Natural killer cell (primary cell): ENCODE data around the gene BNIP3. TPM values are rescaled to one million over a fixed set of nuclear protein-coding genes. Genes with fewer than 3 reads are reported as not detected.

Experiments
- ATAC-seq, 3 donors: fragments of 150-1000 bp in 2 of 3; fragments of 200-7000 bp in 1 of 3; cut with Tn5 transposase; 1 replicate in 1 of 3; 2 replicates in 2 of 3; pipeline ENCODE4 v1.10.0; 2021; ENCODE audit warnings: mild to moderate bottlenecking in 2 of 3, moderate library complexity in 2 of 3
- DNase-seq, 2 donors: peaks; one replicate each; pipeline versions ENCODE4 v3.0.0 to v3.0.0-alpha.2; 2013 to 2021; ENCODE audit warnings: mixed read lengths in 1 of 2
- H3K27ac ChIP-seq: one replicate; pipeline ENCODE4 v1.5.1; 2013; ENCODE audit warnings: mild to moderate bottlenecking, low read length
- H3K27me3 ChIP-seq: one replicate; pipeline ENCODE4 v1.6.1; 2013; ENCODE audit warnings: low read length; ENCODE audit not compliant: control insufficient read depth, insufficient read depth
- H3K36me3 ChIP-seq: one replicate; pipeline ENCODE4 v1.6.1; 2013; ENCODE audit warnings: low read length; ENCODE audit not compliant: control insufficient read depth, insufficient read depth
- H3K4me1 ChIP-seq: one replicate; pipeline ENCODE4 v1.6.1; 2013; ENCODE audit warnings: low read length; ENCODE audit not compliant: control insufficient read depth, insufficient read depth
- H3K4me3 ChIP-seq: one replicate; pipeline ENCODE4 v1.5.1; 2013; ENCODE audit warnings: low read length
- H3K9me3 ChIP-seq: one replicate; pipeline ENCODE4 v1.6.1; 2013; ENCODE audit warnings: low read length; ENCODE audit not compliant: control insufficient read depth, insufficient read depth
- H3K27ac Mint-ChIP-seq, 2 donors: one replicate each; pipeline ENCODE4 v1.8.0; 2022; ENCODE audit warnings: mild to moderate bottlenecking in 2 of 2, mixed read lengths in 2 of 2, moderate library complexity in 1 of 2
- H3K27me3 Mint-ChIP-seq, 2 donors: one replicate each; pipeline ENCODE4 v1.8.0; 2022; ENCODE audit warnings: low read depth in 2 of 2, mixed read lengths in 2 of 2
- H3K36me3 Mint-ChIP-seq: one replicate; pipeline ENCODE4 v1.8.0; 2022; ENCODE audit warnings: mixed read lengths
- H3K4me1 Mint-ChIP-seq, 2 donors: one replicate each; pipeline ENCODE4 v1.8.0; 2022; ENCODE audit warnings: mixed read lengths in 2 of 2
- H3K4me3 Mint-ChIP-seq: one replicate; pipeline ENCODE4 v1.8.0; 2022; ENCODE audit warnings: mild to moderate bottlenecking, moderate library complexity, mixed read lengths
- H3K9me3 Mint-ChIP-seq, 2 donors: one replicate each; pipeline ENCODE4 v1.8.0; 2022; ENCODE audit warnings: mixed read lengths in 2 of 2
- CTCF ChIP-seq: fragments of 200-600 bp; IDR thresholded peaks from one replicate; pipeline ENCODE4 v1.8.0; 2022; ENCODE audit warnings: antibody characterized with exemption
- WGBS: methylation state at CpG from one replicate; pipeline ENCODE4 v1.1.7; 2013; ENCODE audit warnings: missing lambda C conversion rate; ENCODE audit not compliant: insufficient coverage; 5-methylcytosine and 5-hydroxymethylcytosine counted together
- intact Hi-C: fragments of 100-400 bp; cut with micrococcal nuclease; formaldehyde crosslinking; loops from one replicate; pipeline ENCODE4 v1.14.2; 2022
- total RNA-seq, 4 donors: library from RNA; stranded (reverse); fragments of 120-200 nt in 1 of 4; gene quantifications; one replicate each; pipeline versions ENCODE4 v1.2.3 to v1.2.4, GENCODE V29; 2013 to 2022

BNIP3 gene
- total RNA-seq, 3 donors from 2014 or later (not counting 1 experiment from before 2014, with no cell fraction given) = 9.9 to 12.9 (median 12.1) TPM

GRCh38 chr10:131934769-131935168 lies 47.0 kb downstream of the BNIP3 start:
- Mint-ChIP-seq H3K4me3 (no peak overlapping the region), H3K36me3 (no peaks in the 10 kb centered on the region), H3K9me3 (no peaks in the 10 kb centered on the region), H3K27me3 (no peaks in the 10 kb centered on the region), H3K4me1 (peaks cover 34 to 37% of the 10 kb centered on the region in 2 donors), H3K27ac (peak overlapping the region; percentile 18 to 70)
- Histone ChIP-seq H3K4me3 (no peak overlapping the region), H3K27ac (no peak overlapping the region), H3K27me3 (no peaks in the 10 kb centered on the region), H3K36me3 (peaks cover 17% of the 10 kb centered on the region), H3K9me3 (no peaks in the 10 kb centered on the region), H3K4me1 (peaks cover 11% of the 10 kb centered on the region)
- DNase-seq = no peak
- TF ChIP-seq CTCF = no peak
- 88% methylated on average over 8 of the region's 8 CpGs for WGBS
- intact Hi-C loops = no loop called here
- ATAC-seq = peak in 1 of 3 donors; percentile 27

- no peaks in the 10 kb centered on the region for H3K27me3 Mint-ChIP-seq
- ATAC-seq (no peak), DNase-seq (no peak)
- H3K9me3 Mint-ChIP-seq = no peaks in the 10 kb centered on the region
- H3K36me3 Mint-ChIP-seq = no peaks in the 10 kb centered on the region
- no peak overlapping the region for H3K27ac Mint-ChIP-seq
- H3K27ac ChIP-seq = no peak overlapping the region
- no peaks in the 10 kb centered on the region for H3K27me3 ChIP-seq
- no peaks in the 10 kb centered on the region for H3K9me3 ChIP-seq
- TF ChIP-seq CTCF = no peak
- peaks cover 44 to 48% of the 10 kb centered on the region in 2 donors for H3K4me1 Mint-ChIP-seq
- no peak overlapping the region for H3K4me3 Mint-ChIP-seq
- intact Hi-C loops = no loop called here
- peaks cover 15% of the 10 kb centered on the region for H3K36me3 ChIP-seq
- peaks cover 21% of the 10 kb centered on the region for H3K4me1 ChIP-seq
- 95% methylated on average over 2 of the region's 2 CpGs for WGBS
- H3K4me3 ChIP-seq = no peak overlapping the region
These were observed 48.0 kb downstream of the BNIP3 start for GRCh38 chr10:131933696-131934086.

GRCh38 chr10:131933016-131933695 lies 48.6 kb downstream of the BNIP3 start:
- H3K4me3 ChIP-seq = no peak overlapping the region
- intact Hi-C loops = no loop called here
- Mint-ChIP-seq H3K9me3 (no peaks in the 10 kb centered on the region), H3K36me3 (no peaks in the 10 kb centered on the region), H3K4me3 (no peak overlapping the region), H3K27ac (no peak overlapping the region), H3K27me3 (no peaks in the 10 kb centered on the region), H3K4me1 (peaks cover 50 to 53% of the 10 kb centered on the region in 2 donors)
- peaks cover 27% of the 10 kb centered on the region for H3K4me1 ChIP-seq
- H3K9me3 ChIP-seq = no peaks in the 10 kb centered on the region
- DNase-seq (no peak), ATAC-seq (no peak)
- no peaks in the 10 kb centered on the region for H3K27me3 ChIP-seq
- H3K36me3 ChIP-seq = peaks cover 10% of the 10 kb centered on the region
- H3K27ac ChIP-seq = no peak overlapping the region
- no peak for TF ChIP-seq CTCF
- WGBS = 93% methylated on average over 17 of the region's 18 CpGs

- H3K27me3 Mint-ChIP-seq = no peaks in the 10 kb centered on the region
- no peak overlapping the region for H3K4me3 Mint-ChIP-seq
- Histone ChIP-seq H3K27me3 (no peaks in the 10 kb centered on the region), H3K36me3 (peaks cover 3% of the 10 kb centered on the region), H3K4me1 (peaks cover 39% of the 10 kb centered on the region), H3K9me3 (no peaks in the 10 kb centered on the region), H3K4me3 (no peak overlapping the region), H3K27ac (no peak overlapping the region)
- intact Hi-C loops = no loop called here
- H3K36me3 Mint-ChIP-seq = no peaks in the 10 kb centered on the region
- ATAC-seq = no peak
- no peak for DNase-seq
- no peaks in the 10 kb centered on the region for H3K9me3 Mint-ChIP-seq
- no peak for TF ChIP-seq CTCF
- 92% methylated on average over 12 of the region's 13 CpGs for WGBS
- H3K4me1 Mint-ChIP-seq = peaks cover 61 to 65% of the 10 kb centered on the region in 2 donors
- H3K27ac Mint-ChIP-seq = peak overlapping the region in 1 of 2 donors; percentile 87
These were observed 49.7 kb downstream of the BNIP3 start for GRCh38 chr10:131931981-131932380.
